SU-DHL-6 (cell line): Measurements from ENCODE around the gene UCMA.

Experiments used
- CTCF ChIP-seq: fragments of 200-600 bp; sonication (generic); IDR thresholded peaks from one replicate; pipeline ENCODE4 v1.5.1; 2017; ENCODE audit warnings: antibody characterized with exemption, mild to moderate bottlenecking, low read length, moderate library complexity; ENCODE audit not compliant: insufficient read depth, poor library complexity, severe bottlenecking
- EZH2phosphoT487 ChIP-seq: fragments of 200-600 bp; sonication (generic), shearing (Covaris generic); conservative IDR thresholded peaks from 2 replicates; pipeline ENCODE4 v1.6.1; 2018; ENCODE audit warnings: mild to moderate bottlenecking, antibody characterized with exemption, low read length, moderate library complexity, mixed read lengths

- TF ChIP-seq CTCF (no peak), EZH2phosphoT487 (no peak)
Observed at GRCh38 chr10:13263591-13263990, 29.4 kb upstream of the UCMA start.
